HG03139 (cell line): ENCODE measurements around the gene ARHGAP18.
A peak's percentile ranks its signal among the peaks of the same experiment; 100 is the strongest.
"Not testable (repeated sequence)": the region's sequence is repeated elsewhere in the genome, so short reads cannot be mapped to it uniquely, and the experiment has no call there.

ENCODE experiments used
- ATAC-seq: cut with Tn5 transposase; IDR thresholded peaks from one replicate; pipeline ENCODE4 v1.9.1; 2021; ENCODE audit not compliant: unreplicated experiment

The ARHGAP18 gene

DNA sequence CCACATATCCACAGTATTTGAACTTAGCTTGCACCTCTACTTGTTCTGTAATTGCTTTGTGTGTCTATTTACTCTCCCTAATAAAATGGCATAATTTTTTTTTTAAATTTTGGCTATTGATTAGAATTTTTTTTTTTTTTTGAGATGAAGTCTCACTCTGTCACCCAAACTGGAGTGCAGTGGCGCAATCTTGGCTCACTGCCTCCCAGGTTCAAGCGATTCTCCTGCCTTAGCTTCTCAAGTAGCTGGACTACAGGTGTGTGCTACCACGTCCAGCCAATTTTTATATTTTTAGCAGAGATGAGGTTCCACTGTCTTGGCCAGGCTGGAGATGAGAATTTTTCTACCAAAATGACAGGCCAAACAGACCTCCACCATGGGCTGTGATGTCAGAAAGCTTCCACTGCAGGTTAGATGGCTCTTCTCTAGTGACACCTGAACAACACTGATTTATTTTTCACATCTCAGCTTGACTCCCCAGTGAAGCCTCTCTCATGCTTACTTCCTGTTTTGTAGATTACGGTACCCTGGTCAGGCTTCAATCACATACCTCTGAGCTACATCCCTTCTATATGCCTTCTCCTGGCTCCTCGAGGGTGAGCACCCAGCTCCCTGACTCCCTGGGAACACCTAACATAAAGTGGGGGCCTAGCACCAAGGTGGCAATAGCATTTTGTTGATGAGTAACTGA lies 112.8 kb downstream of the ARHGAP18 start:
- peak; percentile 62 for ATAC-seq

DNA sequence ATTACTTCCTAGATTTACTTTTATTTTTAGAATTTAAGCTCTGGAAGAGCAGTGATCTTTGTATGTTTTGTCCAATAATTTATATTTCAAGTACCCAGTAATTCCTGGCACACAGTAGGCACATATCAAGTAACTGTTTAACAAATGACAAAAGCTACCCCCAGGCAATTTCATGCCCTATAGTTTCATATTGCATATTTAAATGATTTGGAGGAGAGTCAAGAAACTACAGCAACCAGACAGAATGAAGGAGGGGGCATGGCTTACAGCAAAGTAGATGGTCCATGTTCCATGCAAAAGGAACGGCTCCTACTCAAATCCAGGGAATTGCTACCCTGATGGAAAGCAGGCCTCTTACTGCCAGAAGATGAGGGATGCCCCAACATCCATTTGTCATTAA lies 113.5 kb downstream of the ARHGAP18 start:
- no peak for ATAC-seq

DNA sequence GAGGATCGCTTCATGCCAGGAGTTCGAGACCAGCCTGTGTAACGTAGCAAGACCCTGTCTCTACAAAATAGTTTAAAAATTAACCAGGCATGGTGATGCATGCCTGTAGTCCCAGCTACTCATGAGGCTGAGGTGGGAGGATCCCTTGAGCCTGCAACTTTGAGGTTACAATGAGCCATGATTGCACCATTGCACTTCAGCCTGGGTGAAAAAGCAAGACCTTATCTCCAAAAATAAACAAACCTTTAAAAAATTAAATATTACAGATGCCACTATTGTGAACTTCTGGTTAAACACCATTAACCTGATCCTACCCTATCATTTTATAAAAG lies 116.8 kb downstream of the ARHGAP18 start:
- ATAC-seq, result no peak

DNA sequence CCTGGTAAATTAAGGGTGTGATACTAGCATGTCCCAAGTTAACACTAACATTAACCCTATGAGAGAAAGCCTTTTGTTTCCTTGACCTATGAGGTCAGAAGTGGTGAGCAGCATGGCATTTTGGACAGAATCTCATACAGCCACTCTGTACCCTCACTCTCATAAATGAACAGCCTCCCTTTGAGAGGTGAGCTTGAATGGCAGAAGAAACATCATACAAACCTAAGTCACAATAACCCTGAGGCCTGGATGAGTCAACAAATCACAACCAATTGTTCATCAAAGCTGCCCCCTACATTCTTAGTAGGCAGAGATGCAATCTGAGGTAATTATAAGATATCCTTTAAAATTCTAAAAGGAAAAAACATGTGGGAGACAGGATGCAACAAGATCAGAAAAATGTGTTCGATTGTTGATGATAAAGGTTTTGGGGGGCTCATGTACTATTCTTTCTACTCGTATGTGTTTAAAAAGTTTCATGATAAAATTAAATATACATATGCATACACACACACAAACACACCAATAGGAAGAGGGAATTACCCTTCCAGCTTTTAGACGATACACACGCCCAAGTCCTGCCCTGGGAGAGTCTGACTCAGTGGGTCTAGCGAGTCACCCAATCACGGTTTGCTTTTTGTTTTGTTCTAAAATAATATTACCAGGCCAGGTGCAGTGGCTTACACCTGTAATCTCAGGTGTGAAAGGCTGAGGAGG lies 117.3 kb downstream of the ARHGAP18 start:
- ATAC-seq, result no peak

DNA sequence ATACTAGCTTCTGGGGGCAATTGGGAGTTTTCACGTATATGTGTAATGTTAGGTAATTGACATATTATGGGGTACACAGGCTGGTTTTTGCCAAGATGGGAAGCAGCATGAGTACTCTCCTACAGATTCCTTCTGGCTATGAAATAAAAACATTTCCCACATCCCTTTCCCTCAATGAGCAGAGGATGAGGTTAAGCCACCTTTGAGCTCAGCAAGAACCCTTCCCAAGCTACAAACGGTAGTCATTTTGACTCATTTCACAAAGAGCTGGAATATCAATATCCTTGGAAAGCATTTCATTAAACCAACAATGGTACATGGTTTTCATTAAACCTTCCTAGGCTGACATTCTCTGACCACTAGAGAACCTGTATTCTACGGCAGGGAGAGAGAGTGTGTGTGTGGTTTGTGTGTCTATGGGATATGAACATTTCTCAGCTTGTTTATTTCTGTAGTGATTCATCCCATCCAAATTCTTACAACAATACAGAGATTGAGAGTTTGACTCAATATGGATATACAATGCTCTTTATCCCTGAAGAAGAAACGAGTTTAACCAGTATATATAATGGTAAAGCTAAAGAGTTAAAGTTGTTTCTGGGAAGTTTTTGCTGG lies 119.5 kb downstream of the ARHGAP18 start:
- no peak for ATAC-seq

DNA sequence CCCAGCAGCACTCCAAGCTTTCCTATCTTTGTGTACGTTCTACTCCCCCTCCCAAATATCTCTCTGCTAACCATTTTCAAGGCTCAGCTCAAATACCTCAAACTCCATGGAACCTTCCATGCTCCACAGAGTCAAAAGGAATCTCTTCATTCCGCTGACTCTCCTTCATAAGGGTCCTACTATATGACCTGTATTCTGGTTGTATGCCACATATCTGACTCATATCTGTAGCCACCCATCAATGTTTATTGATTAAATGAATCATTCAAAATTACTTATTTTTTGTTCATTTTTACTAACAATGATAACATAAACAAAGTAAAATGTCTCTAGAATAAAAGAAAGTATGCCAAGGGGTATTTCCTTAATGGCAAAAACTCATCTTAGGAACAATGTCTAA lies 123.2 kb downstream of the ARHGAP18 start:
- no peak for ATAC-seq

DNA sequence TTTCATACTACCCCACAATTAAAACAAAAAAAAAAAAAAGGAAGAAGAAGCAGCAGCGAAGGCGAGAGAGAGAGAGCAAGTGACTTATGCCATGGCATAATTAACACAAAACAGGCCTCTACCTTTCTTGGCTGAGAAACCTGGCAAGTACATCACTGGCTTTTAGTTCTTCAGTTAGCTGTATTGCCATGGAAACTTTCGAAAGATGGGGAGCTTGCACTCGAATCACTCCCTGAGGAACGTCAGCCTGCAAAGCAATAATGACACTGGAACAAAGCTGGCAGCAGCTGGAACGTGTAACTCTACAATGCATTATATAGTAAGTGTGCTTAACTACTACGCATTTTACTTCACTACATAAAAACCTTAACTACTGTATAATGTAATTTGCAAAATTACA lies 126.1 kb downstream of the ARHGAP18 start:
- no peak for ATAC-seq

DNA sequence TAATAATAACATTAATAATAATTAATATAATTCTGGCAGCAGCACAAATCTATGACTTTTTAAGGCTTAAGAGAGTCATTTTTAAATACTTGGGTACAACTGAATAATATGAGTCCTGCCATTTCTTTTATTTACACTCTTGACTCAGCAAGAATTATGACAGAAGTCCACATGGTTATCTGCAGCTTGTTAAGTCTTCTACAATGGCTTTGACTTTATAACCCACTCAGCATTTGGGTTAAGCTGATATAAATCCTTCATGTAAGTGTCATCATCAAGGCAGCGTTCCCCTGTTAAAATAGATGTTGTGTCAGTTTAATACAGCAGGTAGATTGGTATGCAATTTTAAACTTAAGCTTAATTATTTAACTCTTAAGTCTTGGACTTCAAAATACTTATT lies 131.7 kb downstream of the ARHGAP18 start:
- no peak for ATAC-seq

DNA sequence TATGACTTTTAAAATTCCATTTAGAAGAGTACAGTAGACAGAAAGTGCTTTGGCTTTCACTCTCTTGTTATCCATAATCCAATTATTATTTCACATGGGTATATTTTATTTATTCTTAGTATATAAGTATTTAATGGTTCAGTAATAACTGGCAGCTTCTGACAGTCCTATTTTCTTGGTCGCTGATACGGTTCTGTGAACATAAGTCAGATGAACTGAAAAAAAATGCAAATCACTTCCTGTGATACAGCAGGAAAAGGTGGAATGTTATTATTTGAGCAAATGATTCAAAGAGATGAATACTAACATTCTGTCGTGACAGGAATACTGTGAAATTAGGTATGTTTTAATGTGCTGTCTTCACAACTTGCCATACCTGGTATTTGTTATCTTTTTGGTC lies 132.3 kb downstream of the ARHGAP18 start:
- ATAC-seq, result no peak

DNA sequence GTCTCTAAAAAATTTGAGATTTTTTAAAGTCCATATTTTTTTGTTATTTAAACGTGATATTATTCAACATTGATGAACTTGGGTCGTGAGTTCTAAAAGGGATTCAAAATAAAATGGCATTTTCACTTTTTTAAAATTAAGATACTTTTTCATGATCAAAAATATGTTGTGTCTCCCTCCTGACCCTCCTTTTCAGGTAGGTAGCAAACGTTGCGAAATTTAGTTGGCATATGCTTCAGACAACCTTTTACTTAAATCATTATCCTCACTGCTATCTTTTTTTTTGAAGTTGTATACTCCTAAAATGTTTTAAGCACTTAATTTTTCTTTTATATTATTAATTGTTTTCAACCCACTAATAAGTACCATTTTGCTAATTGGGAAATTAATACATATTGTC lies 133.5 kb downstream of the ARHGAP18 start:
- ATAC-seq, result no peak

DNA sequence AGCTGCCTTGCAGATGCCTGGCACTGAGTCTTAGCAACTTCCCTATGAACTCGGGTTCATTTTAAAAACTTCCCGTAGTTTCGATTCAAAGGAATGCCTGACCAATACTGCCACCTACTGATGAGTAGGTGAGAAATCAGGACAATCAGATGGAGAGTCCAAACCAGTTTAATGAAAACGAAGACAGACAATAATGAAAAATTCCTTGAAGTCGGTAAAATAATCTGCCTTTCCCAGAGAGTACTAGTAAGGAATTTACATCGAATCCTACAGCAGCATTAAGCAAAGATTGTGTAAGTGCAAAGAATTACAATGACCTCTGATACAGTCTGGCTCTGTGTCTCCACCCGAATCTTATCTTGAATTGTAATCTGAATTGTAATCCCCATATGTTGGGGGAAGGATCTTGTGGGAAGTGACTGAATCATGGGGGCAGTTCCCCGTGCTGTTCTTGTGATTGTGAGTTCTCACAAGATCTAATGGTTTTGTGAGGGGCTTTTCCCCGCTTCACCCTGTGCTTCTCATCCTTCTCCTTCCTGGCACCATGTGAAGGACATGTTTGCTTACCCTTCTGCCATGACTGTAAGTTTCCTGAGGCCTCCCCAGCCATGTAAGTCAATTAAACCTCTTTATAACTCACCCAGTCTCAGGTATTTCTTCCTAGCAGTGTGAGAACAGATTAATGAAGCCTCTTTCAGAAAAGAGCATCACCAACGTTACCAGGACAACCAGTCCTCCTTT lies 134.4 kb downstream of the ARHGAP18 start:
- ATAC-seq, result no peak

DNA sequence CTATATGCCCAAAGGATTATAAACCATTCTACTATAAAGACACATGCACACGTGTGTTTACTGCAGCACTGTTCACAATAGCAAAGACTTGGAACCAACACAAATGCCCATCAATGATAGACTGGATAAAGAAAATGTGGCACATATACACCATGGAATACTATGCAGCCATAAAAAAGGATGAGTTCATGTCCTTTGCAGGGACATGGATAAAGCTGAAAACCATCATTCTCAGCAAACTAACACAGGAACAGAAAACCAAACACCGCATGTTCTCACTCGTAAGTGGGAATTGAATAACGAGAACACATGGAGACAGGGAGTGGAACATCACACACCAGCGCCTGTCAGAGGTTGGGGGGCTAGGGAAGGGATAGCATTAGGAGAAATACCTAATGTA lies 135.4 kb downstream of the ARHGAP18 start:
- not testable (repeated sequence) for ATAC-seq

DNA sequence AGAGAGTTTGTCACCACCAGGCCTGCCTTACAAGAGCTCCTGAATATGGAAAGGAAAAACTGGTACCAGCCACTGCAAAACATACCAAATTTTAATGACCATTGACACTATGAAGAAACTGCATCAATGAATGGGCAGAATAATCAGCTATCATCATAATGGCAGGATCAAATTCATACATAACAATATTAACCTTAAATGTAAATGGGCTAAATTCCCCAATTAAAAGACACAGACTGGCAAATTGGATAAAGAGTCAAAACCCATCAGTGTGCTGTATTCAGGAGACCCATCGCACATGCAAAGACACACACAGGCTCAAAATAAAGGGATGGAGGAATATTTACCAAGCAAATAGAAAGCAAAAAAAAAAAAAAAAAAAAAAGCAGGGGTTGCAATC lies 139.0 kb downstream of the ARHGAP18 start:
- not testable (repeated sequence) for ATAC-seq

DNA sequence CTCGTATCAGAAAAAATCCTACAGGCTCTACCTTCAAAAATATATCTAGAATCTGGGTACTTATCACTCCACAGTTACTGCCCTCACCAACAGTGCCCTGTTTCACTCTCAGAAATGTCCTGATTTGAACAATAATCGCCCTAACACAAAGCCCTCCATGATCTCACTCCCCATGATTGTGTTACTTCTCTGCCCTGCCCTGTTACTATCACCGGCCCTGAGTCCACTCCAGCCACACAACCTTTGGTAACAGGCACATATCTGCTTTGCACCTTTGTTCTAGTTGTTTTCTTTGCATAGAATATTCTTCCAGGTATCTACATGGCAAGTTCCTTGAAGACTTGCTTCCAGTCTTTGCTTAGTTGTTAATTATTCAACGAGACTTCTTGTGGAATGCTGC lies 142.0 kb downstream of the ARHGAP18 start:
- no peak for ATAC-seq

DNA sequence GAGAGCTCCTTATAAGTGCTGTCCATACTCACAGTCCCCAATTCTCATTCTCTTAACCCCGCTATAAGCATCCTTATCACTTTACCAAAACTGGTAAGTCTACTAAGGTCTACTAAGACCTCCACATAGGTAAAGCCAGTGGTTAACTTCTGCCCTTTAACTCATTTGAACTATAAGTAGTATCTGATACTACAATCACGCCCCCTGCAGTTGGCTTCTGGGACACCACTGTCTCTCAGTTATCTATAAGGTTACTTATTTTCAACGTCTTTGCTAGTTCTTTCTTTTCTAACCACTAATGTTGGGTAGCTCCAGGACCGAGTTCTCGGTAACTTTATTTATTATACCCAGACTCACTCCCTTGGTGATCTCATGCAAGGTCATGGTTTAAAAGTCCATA lies 142.6 kb downstream of the ARHGAP18 start:
- ATAC-seq, result no peak

DNA sequence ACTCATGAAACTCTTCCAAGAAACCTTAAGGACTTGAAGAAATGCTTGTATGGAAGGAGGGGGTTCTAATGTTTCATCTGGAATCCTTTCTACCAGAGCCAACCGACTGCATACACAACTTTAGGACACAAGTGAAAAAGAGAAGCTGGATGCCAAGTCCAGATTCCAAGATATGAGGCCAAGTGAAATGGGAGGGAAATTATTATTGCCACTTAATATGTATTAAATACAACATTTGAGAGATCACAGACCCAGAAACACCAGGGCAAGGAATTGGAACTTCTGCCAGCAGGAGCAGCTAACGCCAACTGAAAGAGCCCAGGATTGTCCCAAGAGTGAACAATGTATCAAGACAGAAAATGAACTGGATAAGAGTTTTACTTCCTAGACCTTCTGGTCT lies 144.2 kb downstream of the ARHGAP18 start:
- no peak for ATAC-seq

DNA sequence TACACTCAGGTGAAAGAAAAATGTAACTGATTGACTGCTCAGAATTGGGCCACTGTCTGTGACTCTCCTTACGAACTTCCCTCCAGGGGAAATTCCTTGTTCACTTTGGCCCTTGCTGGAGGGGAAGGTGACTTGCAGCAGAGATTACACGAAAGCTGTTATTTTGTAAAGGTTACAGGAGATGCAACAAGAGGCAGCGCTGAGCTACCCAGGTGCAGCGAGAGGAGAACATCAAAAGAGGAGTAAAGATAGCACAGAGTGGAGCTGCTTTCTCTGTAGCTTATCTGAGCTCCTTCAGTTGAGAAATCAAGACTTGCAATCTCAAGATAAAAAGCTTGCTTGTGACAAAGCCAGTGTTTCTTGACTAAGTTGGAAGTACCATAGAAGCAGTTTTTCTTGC lies 144.6 kb downstream of the ARHGAP18 start:
- no peak for ATAC-seq

DNA sequence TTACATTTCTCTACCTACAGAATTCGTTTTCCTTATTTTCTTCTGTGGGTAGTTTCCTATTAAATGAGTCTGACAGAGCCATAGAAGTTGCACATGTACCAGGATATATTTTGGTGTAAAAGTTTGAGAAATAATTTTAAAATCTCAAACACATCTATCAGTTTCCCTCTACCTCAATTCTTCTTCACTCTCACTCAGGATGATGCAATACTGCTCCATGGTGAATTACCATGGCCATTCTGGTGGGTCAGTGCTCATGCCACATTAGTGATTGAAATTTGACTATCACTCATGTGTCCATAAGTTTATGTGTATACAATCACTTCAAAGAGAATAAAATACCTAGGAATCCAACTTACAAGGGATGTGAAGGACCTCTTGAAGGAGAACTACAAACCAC lies 151.7 kb downstream of the ARHGAP18 start:
- ATAC-seq, result no peak

DNA sequence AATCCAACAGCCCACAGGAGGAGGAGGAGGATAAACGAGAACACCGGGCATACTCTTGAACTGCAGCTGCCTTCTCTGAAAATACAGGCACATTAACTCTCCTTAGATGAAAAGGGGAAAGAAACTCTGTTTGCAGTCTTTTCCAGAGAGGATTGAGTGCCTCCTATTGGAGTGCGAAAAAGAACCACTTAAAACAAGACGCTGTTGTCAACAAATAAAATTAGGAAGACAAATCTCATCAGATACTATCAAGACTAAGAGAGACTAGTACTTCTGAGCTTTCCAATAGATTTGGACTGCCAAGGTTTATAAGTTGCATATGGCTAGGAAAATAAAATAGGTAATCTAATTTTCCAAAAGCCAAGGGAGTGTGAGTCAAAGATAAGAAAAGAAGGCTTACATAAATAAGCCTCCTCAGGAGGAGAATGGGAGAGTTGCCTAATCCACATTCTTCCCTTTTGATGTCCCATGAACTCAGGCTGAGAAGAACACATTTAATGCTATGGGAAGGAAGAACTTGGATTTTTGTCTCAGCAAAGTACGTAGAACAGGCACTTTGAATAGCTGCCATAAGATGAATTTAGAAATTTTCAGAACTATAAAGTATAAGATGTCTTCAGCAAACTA lies 154.7 kb downstream of the ARHGAP18 start:
- ATAC-seq, result no peak

DNA sequence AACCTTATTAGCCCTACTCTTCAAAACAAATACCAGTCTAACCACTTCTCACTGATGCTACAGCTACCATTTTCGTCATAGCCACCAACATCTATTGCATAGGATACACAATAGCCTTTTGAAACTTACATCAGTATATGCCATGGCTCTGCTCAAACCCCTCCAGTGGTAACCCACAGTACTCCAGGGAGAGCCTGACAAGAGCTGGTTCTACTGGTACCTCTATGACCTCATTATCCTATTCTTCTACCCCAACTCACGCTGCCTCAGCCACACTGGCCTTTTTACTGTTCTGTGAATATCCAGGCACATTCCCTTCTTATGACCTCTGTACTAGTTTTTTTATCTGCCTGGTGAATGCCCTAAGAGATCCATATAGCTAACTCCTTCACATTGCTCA lies 157.6 kb downstream of the ARHGAP18 start:
- no peak for ATAC-seq

DNA sequence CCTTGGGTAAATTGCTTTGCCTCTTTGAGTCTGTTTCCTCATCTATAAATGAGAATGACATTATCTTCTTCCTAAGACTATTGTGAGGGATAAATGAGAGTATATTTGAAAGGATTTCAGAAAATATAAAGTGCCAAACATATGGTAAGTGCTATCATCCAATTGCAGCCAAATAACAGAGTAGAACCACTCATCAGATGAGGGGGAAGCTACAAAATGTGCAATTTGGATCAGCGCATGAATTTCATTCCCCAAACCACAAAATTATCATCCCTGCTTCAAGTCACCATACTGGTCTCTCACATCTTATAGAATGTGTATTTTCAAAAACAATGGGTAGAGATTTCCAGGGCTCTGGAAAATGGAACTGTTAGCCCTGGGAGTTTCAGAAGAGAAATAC lies 158.5 kb downstream of the ARHGAP18 start:
- ATAC-seq, result no peak
